NCI-H1092 treated with DMSO at 0.1 percent for 48 hours (cell line): ENCODE measurements around the gene RPL37.
"Not testable (repeated sequence)": the region's sequence is repeated elsewhere in the genome, so short reads cannot be mapped to it uniquely, and the experiment has no call there.

ENCODE experiments used
- DNase-seq: peaks from one replicate; lab custom pipeline; 2025; lab: John Stamatoyannopoulos, UW

RPL37 gene

GRCh38 chr5:40796487-40796889 lies 38.5 kb downstream of the RPL37 start:
- no peak for DNase-seq

- DNase-seq, result not testable (repeated sequence)
Observed at GRCh38 chr5:40794877-40795276, 40.1 kb downstream of the RPL37 start.

DNA sequence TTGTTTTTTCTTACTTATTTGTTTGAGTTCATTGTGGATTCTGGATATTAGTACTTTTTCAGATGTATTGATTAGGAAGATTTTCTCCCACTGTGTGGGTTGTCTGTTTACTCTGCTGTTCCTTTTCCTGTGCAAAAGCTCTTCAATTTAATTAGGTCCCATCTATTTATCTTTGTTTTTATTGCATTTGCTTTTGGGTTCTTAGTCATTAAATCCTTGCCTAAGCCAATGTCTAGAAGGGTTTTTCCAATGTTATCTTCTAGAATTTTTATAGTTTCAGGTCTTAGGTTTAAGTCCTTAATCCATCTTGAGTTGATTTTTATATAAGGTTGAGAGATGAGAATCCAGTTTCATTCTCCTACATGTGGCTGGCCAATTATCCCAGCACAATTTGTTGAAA lies 40.7 kb downstream of the RPL37 start:
- DNase-seq, result not testable (repeated sequence)

GRCh38 chr5:40792691-40793090 lies 42.3 kb downstream of the RPL37 start:
- DNase-seq, result not testable (repeated sequence)

- no peak for DNase-seq
Observed at GRCh38 chr5:40791715-40792139, 43.3 kb downstream of the RPL37 start.

DNA sequence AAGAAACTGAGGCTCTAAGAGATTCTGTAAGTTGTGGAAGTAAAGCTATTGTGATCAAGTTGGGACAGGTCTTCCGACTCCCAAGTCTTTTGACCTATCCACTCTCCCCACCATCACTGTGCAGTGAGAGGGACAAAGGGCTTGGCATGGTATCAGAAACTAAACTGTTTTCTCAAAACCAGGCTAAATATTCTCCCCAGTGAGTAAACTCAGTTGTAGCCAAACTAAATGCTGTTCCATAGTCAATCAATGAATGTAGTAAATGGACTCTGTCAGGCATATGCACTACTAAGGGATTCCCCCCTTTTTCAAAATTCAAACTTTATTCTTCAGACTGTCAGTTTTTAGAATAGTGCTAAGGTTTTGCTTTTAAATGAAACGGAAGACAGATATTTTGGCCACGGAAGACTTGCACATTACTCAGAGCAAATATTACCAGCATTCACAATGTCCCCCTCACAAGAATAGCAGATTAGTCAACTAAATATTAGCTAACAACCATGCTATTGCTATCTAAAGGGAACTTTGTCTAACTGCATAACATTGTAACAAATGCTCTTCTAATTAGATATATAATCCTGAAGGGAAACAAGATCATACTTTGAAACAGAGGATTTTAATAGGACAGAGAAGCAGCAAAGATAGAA lies 44.0 kb downstream of the RPL37 start:
- DNase-seq, result no peak

DNA sequence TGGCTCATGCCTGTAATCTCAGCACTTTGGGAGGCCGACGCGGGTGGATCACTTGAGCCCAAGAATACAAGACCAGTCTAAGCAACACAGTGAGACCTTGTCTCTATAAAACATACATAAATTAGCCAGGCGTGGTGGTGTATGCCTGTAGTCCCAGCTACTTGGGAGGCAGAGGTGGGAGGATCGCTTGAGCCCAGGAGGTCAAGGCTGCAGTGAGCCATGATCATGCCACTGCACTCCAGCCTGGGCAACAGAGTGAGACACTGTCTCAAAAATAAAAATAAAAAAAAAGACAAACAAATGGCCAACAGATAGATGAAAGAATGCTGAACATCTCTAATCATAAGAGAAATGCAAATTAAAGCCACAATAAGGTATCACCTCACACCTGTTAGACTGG lies 46.1 kb downstream of the RPL37 start:
- not testable (repeated sequence) for DNase-seq

DNA sequence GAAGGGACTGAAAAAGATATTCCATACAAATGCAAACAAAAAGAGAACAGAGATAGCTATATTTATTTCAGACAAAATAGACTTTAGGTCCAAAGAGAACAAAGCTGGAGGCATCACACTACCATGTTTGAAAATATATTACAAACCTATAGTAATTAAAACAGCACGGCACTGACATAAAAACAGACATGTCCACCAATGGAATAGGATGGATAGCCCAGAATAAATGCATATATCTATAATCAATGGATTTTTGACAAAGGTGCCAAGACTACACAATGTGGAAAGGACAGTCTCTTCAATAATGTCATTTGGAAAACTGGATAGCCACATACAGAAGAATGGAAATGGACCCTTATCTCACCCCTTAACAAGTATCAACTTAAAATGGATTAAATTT lies 47.0 kb downstream of the RPL37 start:
- no peak for DNase-seq

- not testable (repeated sequence) for DNase-seq
Observed at GRCh38 chr5:40786664-40787063, 48.4 kb downstream of the RPL37 start.

DNA sequence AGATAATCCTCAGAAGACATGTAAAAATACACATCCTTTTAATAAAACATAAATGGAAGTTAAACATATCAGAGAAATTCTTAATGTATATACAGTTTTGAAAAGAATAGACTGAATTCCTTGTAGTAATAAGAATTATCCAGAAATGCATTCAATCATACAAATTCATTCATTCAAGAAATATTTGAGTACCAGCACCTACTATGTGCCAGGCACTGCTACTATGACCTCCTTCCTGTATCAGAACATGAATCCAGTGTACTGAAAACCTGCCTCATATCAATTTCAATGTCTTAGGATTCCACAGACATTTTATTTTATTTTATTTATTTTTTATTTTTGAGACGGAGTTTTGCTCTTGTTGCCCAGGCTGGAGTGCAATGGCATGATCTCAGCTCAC lies 50.1 kb downstream of the RPL37 start:
- DNase-seq, result no peak

GRCh38 chr5:40784027-40784653 lies 50.9 kb downstream of the RPL37 start:
- DNase-seq, result no peak

DNA sequence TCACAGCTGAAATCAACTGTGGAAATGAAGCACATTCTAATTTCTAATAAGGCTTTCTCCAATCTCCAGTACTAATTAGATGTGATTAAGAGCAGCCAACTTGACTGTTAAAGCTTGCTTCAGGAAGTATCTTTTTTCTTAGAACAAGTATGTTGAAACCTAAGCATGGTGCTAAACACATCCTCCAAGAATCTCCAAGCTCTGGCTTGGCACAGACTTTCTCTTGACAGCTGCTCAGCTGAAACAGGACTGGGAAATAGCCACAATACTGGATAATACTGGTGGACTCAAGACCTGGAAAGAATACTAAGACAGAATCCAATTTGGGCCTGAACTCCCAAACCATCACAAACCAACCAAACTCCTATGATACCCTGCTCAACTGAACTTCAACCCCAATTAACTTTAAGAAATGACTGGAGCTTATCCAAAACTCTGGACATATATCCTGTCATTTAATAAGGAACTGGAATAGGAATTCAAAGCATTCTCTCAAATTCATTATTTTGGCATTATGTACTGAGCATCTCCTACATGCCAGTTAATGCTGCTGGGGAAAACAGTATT lies 53.1 kb downstream of the RPL37 start:
- DNase-seq, result no peak

- DNase-seq, result no peak
Observed at GRCh38 chr5:40780858-40781257, 54.2 kb downstream of the RPL37 start.

DNA sequence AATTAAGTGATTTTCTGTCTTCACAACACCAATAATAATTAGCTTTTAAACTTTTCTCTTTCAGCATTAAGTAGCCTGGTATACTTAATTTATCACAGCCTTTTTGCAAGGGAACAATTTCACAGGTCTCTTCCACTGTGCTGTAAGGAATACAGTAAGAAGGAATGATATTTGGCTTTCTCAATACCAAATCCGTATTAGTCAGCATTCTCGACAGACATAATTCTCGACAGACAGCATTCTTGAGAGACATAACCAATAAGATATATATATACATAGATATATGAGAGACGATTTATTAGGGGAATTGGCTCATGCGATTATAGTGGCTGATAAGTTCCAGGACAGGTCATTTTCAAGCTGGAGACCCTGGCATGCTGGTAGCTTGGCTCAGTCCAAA lies 54.8 kb downstream of the RPL37 start:
- DNase-seq, result no peak

GRCh38 chr5:40779561-40779960 lies 55.5 kb downstream of the RPL37 start:
- DNase-seq, result no peak

GRCh38 chr5:40778133-40778532 lies 56.9 kb downstream of the RPL37 start:
- DNase-seq, result no peak

DNA sequence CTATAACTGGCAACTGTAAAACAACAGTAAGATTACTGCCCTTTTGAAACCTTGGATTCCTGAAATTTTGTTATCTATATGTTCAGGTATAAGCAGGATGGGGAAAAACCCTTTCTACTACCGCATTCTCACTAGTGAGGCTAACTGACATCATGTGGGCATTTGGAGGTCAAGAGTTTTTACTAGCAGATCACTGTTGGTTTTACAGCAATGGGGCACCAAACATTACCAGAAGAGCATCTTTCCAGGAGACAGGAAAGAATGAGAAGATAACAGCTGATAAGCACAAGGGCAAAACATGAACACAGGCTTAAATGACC lies 58.4 kb downstream of the RPL37 start:
- no peak for DNase-seq

DNA sequence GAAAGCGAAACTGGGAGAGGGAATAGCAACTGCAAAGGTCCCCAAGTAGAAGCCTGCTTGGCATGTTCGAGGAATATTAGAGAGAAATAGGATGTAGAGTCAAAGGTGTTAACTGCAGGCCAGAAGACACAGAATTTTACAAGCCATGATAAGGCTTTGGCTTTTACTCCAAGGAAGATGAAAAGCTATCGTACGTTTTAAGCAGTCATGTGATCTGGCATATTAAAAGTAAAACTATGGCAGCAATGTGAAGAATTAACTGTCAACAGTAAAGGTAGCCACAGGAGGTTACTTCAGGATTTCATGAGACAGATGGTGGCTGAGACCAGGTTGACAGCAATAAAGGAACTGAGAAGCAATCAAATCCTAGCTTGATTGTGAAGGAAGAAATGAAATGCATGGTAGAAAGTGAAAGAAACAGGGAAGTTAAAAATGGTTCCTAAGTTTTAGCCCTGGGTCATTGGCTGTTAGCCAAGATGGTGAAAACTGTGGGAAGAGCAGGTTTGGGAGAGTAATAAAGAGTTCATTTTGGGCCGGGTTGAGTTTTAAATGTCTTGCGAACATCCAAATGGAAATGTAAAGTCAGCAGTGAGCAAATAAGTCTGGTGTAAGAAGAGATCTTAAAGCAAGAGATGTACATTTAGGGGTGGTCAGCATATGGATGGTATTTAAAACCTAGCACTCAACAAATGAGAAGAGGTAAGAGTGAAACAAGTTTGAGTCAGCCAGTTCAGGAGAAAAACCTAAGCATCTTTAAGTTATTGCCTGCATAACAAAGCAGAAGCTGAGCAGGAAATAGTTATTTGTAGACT lies 59.0 kb downstream of the RPL37 start:
- DNase-seq, result no peak
